Non-pigmented ciliary epithelial cell (primary cell): ENCODE results near the gene PUS1.

Source experiments
- DNase-seq: peaks from one replicate; pipeline ENCODE4 v3.0.0-alpha.2; 2010; ENCODE audit warnings: low read depth

Gene PUS1

DNA sequence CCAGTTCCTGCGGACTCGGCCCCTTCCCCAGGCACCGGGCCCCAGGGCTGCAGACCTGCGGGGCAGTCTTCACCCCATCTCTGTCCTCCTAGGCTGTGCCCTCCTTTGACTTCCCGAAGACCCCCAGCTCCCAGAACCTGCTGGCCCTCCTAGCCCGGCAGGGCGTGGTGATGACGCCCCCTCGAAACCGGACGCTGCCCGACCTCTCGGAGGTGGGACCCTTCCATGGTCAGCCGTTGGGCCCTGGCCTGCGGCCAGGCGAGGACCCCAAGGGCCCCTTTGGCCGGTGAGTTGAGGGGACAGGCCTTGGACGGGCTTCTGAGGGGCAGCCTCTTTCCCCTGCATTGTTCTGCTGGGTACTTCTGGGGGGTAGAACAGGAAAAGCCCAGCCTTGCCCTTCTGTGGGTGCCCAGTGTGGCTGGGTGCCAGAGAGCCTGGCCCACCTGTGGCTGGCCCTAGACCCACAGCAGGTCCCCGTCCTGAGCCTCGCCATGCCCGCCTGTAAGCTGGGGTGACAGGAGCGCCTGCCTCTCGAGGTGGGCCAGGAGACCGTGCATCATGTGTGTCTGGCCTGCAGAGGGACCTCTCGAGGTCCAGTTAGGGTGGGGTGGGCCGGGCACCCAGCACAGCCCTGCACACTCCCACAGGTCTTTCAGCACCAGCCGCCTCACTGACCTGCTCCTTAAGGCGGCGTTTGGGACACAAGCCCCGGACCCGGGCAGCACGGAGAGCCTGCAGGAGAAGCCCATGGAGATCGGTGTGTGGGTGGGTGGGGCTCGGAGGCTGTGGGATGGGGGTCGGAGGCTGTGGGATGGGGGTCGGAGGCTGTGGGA is 12.6 kb upstream of the PUS1 start:
- no peak for DNase-seq

DNA sequence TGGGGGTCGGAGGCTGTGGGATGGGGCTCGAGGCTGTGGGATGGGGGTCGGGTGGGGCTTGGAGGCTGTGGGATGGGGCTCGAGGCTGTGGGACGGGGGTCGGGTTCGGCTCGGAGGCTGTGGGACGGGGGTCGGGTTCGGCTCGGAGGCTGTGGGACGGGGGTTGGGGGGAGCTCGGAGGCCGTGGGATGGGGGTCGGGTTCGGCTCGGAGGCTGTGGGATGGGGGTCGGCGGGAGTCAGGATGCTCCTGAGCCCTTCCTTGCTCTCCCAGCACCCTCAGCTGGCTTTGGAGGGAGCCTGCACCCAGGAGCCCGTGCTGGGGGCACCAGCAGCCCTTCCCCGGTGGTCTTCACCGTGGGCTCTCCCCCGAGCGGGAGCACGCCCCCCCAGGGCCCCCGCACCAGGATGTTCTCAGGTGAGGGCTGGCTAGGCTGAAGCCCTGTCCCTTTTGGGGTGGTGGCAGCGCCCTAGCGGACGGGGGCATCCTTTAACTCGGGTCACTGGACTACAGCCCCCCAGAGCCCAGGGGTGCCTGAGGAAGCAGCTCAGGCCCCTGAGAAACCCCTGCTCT is 11.9 kb upstream of the PUS1 start:
- no peak for DNase-seq

DNA sequence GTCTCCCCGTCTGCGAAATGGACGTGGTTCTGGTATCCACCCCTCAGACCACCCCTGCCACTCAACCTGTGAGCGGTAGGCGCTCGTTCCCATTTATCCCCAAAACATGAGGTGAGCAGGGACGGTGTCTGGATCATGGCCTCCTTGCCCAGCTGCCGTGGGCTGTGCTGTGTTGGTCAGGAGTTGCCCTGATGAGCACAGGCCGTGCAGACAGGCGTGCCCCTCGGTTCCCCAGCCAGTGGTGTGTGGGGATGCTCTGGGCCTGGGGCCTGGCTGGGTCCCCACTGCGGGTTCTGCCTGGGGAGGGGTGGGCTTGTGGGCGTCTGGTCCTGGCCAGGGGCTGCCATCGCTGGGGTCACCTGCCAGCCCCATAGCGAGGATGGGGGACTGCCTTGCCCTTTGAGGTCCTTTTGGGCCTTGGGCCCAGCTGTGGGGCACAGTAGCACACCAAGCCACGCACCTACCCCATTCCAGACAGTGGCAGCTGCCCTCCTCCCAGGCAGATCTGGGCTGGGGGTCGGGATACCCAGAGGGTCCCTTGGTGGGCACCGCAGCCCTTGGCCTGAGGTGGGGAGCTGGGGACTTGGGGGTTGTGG is 11.3 kb upstream of the PUS1 start:
- DNase-seq: no peak

DNA sequence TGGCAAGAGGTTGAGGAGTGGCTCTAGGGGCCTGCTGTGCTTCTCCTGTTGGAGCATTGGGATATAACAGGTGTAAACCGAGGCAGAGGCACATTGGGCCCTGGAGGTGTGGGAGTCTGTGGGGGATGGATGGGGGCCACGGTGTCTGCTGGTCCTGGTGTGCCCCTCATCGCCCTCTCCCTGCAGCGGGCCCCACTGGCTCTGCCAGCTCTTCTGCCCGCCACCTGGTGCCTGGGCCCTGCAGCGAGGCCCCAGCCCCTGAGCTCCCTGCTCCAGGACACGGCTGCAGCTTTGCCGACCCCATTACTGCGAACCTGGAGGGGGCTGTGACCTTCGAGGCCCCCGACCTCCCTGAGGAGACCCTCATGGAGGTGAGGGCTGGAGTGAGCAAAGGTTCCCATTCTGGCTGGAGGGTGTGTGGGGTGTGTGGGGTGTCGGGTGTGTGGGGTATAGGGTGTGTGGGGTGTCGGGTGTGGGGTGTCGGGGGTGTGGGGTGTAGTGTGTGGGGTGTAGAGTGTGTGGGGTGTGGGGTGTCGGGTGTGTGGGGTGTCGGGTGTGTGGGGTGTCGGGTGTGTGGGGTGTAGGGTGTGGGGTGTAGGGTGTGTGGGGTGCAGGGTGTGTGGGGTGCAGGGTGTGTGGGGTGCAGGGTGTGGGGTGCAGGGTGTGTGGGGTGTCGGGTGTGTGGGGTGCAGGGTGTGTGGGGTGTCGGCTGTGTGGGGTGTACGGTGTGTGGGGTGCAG is 10.6 kb upstream of the PUS1 start:
- DNase-seq: no peak

DNA sequence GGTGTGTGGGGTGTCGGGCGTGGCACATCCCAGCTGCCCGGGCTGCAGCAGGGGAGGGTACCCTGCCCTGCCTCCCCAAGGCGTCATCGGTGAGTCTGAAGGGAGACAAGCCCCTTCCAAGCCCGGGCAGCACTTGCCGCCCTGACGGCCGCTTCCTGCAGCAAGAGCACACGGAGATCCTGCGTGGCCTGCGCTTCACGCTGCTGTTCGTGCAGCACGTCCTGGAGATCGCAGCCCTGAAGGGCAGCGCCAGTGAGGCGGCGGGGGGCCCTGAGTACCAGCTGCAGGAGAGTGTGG is 10.1 kb upstream of the PUS1 start:
- DNase-seq: no peak

DNA sequence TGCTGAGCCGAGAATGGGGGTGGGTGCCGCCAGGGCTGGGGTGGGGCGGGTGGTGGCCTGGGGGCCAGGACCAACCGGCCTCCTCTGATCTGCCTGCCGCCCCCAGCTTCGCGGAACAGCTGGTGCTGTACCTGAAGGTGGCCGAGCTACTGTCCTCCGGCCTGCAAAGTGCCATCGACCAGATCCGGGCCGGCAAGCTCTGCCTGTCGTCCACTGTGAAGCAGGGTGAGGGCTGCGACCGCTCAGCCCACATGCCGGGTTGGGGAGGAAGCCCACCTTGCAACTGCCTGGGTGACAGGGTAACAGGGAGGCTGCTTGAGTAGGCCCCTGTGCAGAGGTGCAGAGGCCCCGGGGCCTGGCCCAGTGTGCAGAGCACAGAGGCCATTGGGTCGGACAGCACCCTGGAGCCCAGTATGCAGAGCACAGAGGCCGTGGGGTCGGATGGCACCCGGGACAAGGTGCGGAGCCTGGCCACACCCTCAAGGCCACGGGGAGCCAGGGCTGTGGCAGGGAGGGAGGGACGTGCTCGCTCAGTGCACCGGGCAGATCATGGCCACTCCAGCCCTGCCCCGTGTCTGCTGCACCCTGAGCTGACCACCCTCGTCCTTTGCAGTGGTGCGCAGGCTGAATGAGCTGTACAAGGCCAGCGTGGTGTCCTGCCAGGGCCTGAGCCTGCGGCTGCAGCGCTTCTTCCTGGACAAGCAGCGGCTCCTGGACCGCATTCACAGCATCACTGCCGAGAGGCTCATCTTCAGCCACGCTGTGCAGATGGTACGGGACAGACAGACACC is 9.5 kb upstream of the PUS1 start:
- no peak for DNase-seq

GRCh38 chr12:131920157-131920508 is 8.9 kb upstream of the PUS1 start:
- DNase-seq: no peak

DNA sequence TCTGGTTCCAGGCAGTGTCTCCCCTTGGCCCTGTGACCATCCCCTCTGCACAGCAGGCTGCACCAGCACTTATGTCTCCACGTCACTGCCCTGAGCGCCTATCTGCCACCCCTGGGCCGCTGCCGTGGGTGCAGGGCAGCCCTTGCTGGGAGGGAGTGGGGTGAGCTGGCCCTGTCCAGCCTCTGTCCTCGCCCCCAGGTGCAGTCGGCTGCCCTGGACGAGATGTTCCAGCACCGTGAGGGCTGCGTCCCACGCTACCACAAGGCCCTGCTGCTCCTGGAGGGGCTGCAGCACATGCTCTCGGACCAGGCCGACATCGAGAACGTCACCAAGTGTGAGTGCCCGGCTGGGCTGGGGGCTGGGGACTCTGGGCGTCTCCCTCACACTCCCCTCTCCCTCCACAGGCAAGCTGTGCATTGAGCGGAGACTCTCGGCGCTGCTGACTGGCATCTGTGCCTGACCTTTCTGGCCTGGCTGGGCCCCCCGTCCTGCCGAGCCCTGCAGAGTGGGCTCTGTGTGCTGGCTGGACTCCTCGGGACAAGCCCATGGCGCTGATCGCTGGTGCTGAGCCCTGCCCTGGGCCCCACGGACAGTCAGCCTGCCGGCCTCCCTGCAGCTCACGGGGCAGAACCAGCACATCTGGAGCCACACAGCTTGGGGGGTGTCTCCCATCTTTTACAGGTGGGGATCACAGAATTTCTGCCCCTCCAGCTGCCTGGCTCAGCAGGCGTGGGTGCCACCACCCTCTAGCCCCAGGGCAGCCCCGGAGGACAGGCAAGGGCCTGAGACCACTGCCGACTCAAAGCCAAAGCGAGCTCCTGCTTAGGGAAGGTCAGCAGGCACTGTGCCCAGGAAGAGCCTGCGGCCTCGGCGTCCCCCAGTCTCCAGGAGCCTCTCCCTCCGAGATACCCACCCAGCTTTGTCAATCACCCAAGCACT is 7.9 kb upstream of the PUS1 start:
- no peak for DNase-seq

- DNase-seq: no peak
These were observed 7.0 kb upstream of the PUS1 start for GRCh38 chr12:131921866-131922769.

DNA sequence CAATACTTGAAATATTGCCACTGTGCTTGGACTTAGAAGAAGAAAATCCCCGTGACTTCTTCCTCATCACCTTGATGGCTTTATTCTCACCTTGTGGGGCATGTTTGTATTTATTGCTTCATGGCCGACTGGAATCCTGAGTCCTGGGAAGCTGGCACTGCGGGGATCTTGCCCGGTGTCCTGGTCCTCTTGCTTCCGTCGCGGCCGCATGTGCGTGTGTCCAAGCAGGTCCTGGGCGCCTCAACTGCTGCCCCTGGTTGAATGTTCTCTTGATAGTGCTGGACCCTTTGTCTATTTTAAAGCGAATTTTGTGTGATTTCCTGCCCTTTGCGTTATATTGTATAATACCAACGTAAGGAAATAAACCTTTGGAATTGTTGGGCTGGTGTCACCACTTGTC is 6.3 kb upstream of the PUS1 start:
- DNase-seq: no peak

- DNase-seq: no peak
These were observed 5.8 kb upstream of the PUS1 start for GRCh38 chr12:131923260-131923659.

DNA sequence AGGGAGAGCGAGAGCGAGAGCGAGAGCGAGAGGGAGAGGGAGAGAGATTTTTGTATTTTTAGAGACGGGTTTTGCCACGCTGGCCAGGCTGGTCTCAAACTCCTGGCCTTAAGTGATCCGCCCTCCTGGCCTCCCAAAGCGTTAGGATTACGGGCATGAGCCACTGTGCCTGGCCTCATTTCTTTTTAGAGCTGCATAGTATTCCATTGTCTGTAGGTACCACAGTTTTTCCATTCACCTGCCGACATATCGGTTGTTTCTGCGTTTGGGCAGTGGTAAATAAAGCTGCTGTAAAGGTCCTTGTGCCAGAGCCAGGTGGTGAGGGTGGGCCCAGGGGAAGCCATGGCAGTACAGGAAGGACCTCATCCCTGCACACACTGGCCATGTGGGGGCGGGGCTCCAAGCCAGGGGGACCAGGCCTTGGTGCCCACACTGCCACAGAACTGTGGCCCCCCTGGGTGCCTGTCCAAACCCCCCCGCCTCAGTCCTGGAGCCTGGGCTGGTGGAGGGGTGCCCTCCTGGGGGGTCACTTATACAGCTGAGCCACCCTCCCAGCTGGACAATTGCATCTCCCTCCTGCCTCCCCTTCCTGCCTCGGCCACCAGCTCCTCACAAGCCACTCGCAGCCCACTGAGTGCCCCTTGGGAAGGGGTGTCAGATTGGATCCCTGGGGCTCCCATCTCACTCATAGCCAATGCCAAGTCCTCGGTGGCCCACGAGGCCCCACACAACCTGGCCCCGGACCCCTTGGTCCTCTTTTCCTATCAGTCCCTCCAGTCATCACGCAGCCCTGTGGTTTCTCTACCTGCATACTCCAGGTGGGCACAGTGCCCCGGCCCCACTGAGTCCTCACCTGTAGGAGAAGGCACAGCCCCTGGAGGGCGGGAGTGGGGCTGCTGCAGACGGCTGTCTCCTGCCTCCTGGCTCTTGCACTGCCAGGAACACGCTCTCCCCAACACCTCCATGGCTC is 1.7 kb upstream of the PUS1 start:
- no peak for DNase-seq

DNA sequence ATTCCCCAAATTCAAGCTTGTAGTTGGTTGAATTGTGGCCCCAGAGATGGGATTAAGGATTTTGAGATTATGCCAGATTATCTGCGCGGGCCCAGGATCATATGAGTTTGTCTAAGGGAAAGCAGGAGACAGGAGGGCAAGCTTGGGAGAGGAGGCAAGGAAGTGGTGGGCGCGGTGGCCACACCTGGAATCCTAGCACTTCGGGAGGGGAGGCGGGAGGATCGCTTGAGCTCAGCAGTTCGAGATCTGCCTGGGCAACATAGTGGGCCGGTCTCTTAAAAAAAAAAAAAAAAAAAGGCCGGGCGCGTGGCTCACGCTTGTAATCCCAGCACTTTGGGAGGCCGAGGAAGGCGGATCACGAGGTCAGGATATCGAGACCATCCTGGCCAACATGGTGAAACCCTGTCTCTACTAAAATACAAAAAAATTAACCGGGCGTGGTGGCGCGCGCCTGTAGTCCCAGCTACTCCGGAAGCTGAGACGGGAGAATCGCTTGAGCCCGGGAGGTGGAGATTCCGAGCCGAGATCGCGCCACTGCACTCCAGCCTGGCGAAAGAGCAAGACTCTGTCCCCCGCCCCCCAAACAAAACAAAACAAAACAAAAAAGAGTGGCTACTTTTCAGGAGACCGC is 881 bp upstream of the PUS1 start:
- DNase-seq: no peak

- DNase-seq: no peak
These were observed 743 bp downstream of the PUS1 start for GRCh38 chr12:131929581-131930456.

DNA sequence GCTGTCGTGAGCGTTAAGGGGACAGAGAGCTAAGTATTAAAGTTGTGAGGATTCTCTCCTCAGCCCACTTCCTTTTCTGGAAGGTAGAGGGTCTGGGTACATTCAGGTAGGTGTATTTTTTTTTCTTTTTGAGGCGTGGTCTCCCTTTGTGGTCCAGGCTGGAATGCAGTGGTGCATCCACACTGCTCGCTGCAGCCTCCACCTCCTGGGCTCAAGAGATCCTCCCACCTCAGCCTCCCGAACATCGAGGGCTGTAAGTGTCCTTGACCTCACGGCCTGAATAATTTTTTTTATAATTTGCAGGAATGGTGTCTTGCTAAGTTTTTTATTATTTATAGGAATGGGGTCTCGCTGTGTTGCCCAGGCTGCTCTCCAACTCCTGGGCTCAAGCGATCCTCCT is 1.4 kb downstream of the PUS1 start:
- no peak for DNase-seq

DNA sequence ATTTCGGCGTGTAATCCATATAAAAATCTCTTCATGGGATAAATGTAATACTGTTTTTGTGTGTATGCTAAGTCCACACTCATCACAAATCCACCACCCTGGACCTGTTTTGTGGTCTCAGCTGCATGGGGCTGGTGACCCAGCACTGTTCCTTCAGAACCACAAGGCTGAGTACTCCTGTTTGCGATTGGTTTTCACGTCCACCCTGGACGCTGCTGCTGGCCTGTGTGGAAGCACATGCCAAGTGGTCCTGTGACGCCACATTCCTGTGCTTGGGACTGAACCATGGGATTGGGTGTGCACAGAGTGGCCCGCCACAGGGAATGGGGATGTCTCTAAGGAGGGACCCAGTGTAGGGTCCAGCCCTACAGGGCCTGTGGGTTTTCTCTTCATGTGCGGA is 4.3 kb downstream of the PUS1 start:
- no peak for DNase-seq

DNA sequence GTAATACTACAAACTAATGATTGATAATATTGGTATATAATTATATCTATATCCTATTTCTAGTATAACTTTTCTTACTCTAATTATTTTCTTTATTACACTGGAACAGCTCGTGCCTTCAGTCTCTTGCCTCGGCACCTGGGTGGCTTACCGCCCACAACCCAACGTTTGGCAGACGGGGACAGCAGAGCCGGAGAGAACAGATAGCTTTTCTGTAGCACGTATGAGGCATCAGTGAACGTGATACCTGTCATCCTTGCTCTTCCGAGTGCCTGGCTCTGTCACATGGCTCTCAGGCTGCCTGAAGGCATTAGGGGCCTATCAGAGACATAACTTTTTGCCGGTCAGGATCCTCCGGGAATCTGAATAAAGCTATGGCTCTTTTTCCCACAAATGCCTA is 5.5 kb downstream of the PUS1 start:
- no peak for DNase-seq
